Measurements from ENCODE around the gene CD82.

DNA sequence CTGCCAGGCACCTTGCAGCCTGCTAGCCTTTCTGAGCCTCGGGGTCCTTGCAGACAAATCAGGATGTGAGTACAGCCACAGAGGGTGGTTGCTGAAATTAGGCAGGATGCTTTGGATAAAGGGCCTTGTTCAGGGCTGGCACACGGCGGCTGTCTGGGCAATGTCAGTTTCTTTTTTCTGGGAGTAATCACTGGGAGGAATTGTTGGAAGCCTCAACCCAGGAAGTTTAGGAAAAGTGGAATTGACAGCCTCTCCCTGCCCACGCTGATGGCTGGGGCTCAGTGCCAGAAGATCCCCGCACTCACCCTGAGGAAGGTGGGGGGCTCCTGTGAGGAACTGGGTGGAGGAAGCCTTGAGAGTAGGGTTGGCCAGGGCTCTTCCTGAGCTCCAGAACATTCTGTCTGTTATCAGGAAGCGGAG is 37.4 kb downstream of the CD82 start:
- no peak for TF ChIP-seq TEAD4 (IDR thresholded peaks at IDR 0.05; ENCODE audit: low read depth, low read length)
- TF ChIP-seq EZH2 (IDR thresholded peaks at IDR 0.05; ENCODE audit: low read depth, low read length, severe bottlenecking), result no peak
- TF ChIP-seq, protein P1, sequence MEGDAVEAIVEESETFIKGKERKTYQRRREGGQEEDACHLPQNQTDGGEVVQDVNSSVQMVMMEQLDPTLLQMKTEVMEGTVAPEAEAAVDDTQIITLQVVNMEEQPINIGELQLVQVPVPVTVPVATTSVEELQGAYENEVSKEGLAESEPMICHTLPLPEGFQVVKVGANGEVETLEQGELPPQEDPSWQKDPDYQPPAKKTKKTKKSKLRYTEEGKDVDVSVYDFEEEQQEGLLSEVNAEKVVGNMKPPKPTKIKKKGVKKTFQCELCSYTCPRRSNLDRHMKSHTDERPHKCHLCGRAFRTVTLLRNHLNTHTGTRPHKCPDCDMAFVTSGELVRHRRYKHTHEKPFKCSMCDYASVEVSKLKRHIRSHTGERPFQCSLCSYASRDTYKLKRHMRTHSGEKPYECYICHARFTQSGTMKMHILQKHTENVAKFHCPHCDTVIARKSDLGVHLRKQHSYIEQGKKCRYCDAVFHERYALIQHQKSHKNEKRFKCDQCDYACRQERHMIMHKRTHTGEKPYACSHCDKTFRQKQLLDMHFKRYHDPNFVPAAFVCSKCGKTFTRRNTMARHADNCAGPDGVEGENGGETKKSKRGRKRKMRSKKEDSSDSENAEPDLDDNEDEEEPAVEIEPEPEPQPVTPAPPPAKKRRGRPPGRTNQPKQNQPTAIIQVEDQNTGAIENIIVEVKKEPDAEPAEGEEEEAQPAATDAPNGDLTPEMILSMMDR (IDR thresholded peaks at IDR 0.05; ENCODE audit: control extremely low read depth in 1 of 3, insufficient read depth in 1 of 3, low read depth in 1 of 3, low read length in 3 of 3), result no peak
- no peak for TF ChIP-seq SUZ12 (IDR thresholded peaks at IDR 0.05; ENCODE audit: low read length)
- TF ChIP-seq EP300 (IDR thresholded peaks at IDR 0.05; ENCODE audit: borderline replicate concordance in 1 of 2, low read depth in 2 of 2, low read length in 2 of 2), result no peak
- TF ChIP-seq, protein P2, sequence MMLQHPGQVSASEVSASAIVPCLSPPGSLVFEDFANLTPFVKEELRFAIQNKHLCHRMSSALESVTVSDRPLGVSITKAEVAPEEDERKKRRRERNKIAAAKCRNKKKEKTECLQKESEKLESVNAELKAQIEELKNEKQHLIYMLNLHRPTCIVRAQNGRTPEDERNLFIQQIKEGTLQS (IDR thresholded peaks at IDR 0.05; ENCODE audit: insufficient read depth, low read depth, low read length), result no peak
- no peak for TF ChIP-seq POLR2A (IDR thresholded peaks at IDR 0.05; ENCODE audit: control extremely low read depth in 1 of 2, low read depth in 2 of 2, low read length in 2 of 2)
